Skeletal muscle tissue (tissue), 4 donors: ENCODE measurements around the gene KRTAP10-8. TPM values are rescaled to one million over a fixed set of nuclear protein-coding genes. Genes with fewer than 3 reads are reported as not detected.
"Not testable (repeated sequence)": the region's sequence is repeated elsewhere in the genome, so short reads cannot be mapped to it uniquely, and the experiment has no call there.

ENCODE experiments used
- H3K27ac ChIP-seq: one replicate; pipeline ENCODE4 v1.7.0; 2013; ENCODE audit warnings: mild to moderate bottlenecking, low read depth, low read length, inconsistent platforms
- H3K27me3 ChIP-seq, 3 donors: one replicate each; pipeline ENCODE4 v1.7.0; 2013; ENCODE audit warnings: low read length in 3 of 3; ENCODE audit not compliant: control insufficient read depth in 3 of 3, insufficient read depth in 3 of 3
- H3K36me3 ChIP-seq, 3 donors: one replicate each; pipeline ENCODE4 v1.7.0; 2013; ENCODE audit warnings: low read length in 3 of 3; ENCODE audit not compliant: control insufficient read depth in 3 of 3, insufficient read depth in 3 of 3
- H3K4me1 ChIP-seq, 3 donors: one replicate each; pipeline ENCODE4 v1.7.0; 2013; ENCODE audit warnings: low read length in 3 of 3, mild to moderate bottlenecking in 3 of 3; ENCODE audit not compliant: control insufficient read depth in 3 of 3, insufficient read depth in 3 of 3
- H3K4me3 ChIP-seq, 3 donors: one replicate each; pipeline ENCODE4 v1.7.0; 2013; ENCODE audit warnings: low read length in 3 of 3
- H3K9ac ChIP-seq, 3 donors: one replicate each; pipeline ENCODE4 v1.7.0; 2013; ENCODE audit warnings: low read length in 3 of 3, mild to moderate bottlenecking in 3 of 3, moderate library complexity in 2 of 3, low read depth in 1 of 3
- H3K9me3 ChIP-seq, 3 donors: one replicate each; pipeline ENCODE4 v1.7.0; 2013; ENCODE audit warnings: low read length in 3 of 3; ENCODE audit not compliant: control insufficient read depth in 3 of 3
- total RNA-seq: library from RNA; depleted of rRNA; stranded (reverse); fragments of >200 nt; gene quantifications from one replicate; pipeline ENCODE4 v1.2.3, GENCODE V29; 2014
- donor health status: Osteomylitis.

KRTAP10-8 gene
- total RNA-seq, 1 donor from 2014 or later: not detected

DNA sequence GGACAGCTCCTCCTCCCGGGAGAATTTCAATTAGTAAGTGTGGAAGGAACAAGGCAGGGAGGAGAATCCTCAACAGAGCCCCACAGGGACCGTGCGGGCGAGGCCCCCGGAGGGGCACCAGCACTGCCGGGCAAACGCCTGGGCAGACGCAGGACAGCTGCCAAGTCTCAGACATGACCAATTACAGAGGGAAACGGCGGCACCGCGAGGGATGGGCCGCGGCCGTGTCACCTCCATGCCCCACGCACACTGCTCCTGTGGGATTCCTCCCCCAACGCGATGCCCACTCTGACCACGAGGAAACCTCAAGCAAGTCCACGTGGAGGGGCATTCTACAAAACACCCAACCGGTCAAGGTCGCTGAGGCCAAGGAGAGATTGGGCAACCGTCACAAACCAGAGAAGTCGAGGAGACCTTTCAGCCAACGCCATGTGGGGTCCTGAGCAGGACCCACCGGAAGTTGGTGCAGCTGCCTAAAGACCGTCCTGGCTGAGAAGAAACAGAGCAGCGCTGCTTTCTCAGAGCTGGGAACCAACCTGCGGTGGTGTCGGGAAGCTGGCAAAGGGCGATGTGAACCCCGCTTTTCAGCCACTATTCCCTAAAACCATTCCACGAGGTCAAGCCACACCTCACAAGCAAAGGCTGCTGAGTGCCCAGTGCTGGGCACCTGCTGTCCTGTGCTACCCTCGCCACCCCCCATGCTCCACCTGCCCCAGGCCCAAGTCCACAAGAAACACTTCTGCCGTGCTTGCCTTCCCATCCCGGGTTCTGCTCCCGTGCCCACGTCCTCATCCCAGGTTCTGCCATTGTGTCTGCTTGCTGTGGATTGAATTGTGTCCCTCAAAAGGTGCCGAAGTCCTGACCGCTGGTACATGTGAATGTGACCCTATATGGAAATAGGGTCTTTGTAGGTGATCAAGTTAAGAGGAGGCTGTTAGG is 39.8 kb upstream of the KRTAP10-8 start:
- H3K4me3 ChIP-seq: no peak overlapping the region
- H3K36me3 ChIP-seq: no peaks in the 10 kb centered on the region
- no peak overlapping the region for H3K27ac ChIP-seq
- no peak overlapping the region for H3K9ac ChIP-seq
- peaks cover 0 to 4% (median 0%) of the 10 kb centered on the region in 3 donors for H3K9me3 ChIP-seq
- H3K4me1 ChIP-seq: no peaks in the 10 kb centered on the region
- H3K27me3 ChIP-seq: peaks cover 18 to 63% (median 58%) of the 10 kb centered on the region in 3 donors

DNA sequence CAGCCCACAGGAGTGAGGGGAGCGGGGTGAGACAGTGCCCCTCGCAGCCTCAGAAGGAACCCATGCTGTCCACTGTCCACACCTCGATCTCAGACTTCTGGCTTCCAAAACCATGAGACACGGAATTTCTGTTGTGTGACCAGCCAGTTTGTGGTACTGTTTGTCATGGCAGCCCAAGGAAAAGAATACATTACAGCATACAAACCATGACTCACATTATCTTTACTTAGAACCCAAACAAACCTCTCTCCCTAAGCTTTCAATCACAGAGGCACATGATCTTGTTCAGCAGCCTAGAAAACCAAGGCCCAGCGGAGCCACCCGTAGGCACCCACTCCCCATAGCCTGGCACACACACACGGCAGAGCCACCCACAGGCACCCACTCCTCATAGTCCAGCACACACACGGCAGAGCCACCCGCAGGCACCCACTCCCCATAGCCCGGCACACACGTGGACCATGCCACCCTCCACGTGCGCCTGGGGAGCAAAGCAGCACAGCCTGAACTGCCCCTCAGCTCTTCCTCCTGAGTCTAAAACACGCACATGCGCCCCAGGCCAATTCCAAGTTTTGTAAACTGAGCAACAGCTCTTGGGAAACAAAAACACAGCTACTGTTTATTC is 38.8 kb upstream of the KRTAP10-8 start:
- Histone ChIP-seq H3K9ac (no peak overlapping the region), H3K27me3 (peaks cover 14 to 61% (median 58%) of the 10 kb centered on the region in 3 donors)

DNA sequence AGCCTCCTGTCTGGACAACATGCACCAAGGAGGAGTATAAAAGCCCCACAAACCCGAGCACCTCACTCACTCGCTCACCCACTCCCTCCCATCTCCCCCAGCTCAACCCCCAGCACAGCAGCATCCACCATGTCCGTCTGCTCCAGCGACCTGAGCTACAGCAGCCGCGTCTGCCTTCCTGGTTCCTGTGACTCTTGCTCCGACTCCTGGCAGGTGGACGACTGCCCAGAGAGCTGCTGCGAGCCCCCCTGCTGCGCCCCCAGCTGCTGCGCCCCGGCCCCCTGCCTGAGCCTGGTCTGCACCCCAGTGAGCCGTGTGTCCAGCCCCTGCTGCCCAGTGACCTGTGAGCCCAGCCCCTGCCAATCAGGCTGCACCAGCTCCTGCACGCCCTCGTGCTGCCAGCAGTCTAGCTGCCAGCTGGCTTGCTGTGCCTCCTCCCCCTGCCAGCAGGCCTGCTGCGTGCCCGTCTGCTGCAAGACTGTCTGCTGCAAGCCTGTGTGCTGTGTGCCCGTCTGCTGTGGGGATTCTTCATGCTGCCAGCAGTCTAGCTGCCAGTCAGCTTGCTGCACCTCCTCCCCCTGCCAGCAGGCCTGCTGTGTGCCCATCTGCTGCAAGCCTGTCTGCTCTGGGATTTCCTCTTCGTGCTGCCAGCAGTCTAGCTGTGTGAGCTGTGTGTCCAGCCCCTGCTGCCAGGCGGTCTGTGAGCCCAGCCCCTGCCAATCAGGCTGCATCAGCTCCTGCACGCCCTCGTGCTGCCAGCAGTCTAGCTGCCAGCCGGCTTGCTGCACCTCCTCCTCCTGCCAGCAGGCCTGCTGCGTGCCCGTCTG is 38.0 kb upstream of the KRTAP10-8 start, which contains the start of gene KRTAP10-4:
TSS of gene KRTAP10-4 (plus strand) at position 100 of the 827 bp plus-strand sequence. CDS start at position 130, 30 bp downstream.
- H3K27me3 ChIP-seq: peaks cover 18 to 57% (median 55%) of the 10 kb centered on the region in 3 donors
- not testable (repeated sequence) for H3K36me3 ChIP-seq, H3K4me1 ChIP-seq, H3K4me3 ChIP-seq, H3K9me3 ChIP-seq, H3K27ac ChIP-seq, H3K9ac ChIP-seq

More for the DNA sequence above, 38.8 kb upstream of the KRTAP10-8 start:
- peaks cover 0 to 7% (median 0%) of the 10 kb centered on the region in 3 donors for H3K9me3 ChIP-seq
- H3K4me3 ChIP-seq: no peak overlapping the region
- no peaks in the 10 kb centered on the region for H3K36me3 ChIP-seq
- H3K4me1 ChIP-seq: no peaks in the 10 kb centered on the region
- no peak overlapping the region for H3K27ac ChIP-seq

DNA sequence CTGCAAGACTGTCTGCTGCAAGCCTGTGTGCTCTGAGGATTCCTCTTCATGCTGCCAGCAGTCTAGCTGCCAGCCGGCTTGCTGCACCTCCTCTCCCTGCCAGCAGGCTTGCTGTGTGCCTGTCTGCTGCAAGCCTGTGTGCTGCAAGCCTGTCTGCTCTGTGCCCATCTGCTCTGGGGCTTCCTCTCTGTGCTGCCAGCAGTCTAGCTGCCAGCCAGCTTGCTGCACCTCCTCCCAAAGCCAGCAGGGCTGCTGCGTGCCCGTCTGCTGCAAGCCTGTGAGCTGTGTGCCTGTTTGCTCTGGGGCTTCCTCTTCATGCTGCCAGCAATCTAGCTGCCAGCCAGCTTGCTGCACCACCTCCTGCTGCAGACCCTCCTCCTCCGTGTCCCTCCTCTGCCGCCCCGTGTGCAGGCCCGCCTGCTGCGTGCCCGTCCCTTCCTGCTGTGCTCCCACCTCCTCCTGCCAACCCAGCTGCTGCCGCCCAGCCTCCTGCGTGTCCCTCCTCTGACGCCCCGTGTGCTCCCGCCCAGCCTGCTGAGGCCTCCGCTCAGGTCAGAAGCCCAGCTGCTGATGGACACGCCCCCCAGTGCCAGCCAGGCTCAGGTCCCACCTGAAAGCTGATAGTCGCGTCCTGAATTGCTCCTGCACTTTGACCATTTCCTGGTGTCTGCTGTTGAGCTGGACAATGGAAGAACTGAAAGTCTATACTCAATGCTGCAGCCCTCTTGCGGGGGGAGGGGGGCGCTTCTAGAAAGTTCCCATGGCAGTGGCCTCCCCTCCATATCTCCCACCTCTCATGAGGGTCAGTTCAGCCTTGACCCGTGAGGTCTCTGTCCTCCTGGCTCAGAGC is 37.2 kb upstream of the KRTAP10-8 start:
- Histone ChIP-seq H3K9ac (no peak overlapping the region), H3K36me3 (no peaks in the 10 kb centered on the region), H3K27ac (no peak overlapping the region), H3K9me3 (peaks cover 0 to 7% (median 0%) of the 10 kb centered on the region in 3 donors), H3K27me3 (peaks cover 15 to 57% (median 48%) of the 10 kb centered on the region in 3 donors), H3K4me3 (no peak overlapping the region), H3K4me1 (no peaks in the 10 kb centered on the region)

DNA sequence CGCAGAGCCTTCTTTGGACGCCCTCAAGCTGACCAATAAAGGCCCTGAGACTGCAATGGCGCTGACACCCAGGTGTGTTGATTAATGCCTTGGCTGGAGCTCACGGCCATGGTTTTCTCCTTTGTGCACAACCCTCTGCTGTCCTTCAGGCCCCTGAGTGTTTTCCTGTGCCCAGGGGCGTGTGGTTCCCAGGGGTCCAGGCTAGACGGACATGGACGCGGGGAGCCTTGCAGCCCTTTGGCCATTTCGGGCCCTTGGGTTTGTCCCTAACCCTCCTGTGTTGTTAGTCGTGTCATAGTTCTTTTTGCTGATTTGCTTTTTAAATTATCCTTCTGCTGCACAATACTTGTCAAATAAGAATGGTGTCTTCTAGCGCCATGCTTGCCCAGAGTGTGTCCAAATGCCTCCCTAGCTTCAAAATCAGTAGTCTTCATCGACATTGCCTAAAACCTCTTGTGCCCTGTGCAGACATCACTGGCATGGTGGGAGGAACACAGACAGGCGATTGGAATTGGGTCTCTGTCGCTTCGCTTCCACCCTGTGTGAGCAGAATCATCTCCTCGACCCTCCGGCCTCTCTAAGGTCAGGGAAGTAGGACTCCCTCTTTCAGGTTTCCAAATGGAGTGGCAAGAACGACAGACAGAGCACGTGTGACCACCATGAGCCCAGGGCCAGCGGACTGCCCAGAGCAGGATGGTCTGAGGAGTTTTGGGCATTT is 36.4 kb upstream of the KRTAP10-8 start:
- Histone ChIP-seq H3K4me1 (no peaks in the 10 kb centered on the region), H3K9me3 (peaks cover 0 to 7% (median 0%) of the 10 kb centered on the region in 3 donors), H3K27me3 (peaks cover 9 to 54% (median 42%) of the 10 kb centered on the region in 3 donors), H3K36me3 (no peaks in the 10 kb centered on the region), H3K27ac (no peak overlapping the region), H3K4me3 (no peak overlapping the region), H3K9ac (no peak overlapping the region)

DNA sequence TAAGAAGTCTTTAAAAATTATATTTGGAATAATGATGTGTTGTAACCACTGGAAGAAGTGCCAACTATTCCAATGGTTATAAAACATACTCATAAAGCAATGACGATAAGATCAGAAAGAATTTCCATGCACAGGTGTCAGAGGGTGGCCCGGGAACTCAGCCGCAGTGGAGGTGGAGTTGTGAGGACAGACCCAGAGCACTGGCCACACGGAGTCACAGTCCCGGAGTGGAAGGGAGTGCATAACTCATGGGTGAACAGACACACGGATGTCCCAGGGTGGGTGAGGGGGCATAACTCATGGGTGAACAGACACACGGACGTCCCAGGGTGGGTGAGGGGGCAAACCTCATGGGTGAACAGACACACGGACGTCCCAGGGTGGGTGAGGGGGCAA is 35.9 kb upstream of the KRTAP10-8 start:
- Histone ChIP-seq H3K27me3 (peaks cover 8 to 52% (median 42%) of the 10 kb centered on the region in 3 donors), H3K9ac (no peak overlapping the region), H3K27ac (no peak overlapping the region), H3K4me1 (no peaks in the 10 kb centered on the region), H3K9me3 (peaks cover 0 to 8% (median 2%) of the 10 kb centered on the region in 3 donors), H3K4me3 (no peak overlapping the region), H3K36me3 (no peaks in the 10 kb centered on the region)

DNA sequence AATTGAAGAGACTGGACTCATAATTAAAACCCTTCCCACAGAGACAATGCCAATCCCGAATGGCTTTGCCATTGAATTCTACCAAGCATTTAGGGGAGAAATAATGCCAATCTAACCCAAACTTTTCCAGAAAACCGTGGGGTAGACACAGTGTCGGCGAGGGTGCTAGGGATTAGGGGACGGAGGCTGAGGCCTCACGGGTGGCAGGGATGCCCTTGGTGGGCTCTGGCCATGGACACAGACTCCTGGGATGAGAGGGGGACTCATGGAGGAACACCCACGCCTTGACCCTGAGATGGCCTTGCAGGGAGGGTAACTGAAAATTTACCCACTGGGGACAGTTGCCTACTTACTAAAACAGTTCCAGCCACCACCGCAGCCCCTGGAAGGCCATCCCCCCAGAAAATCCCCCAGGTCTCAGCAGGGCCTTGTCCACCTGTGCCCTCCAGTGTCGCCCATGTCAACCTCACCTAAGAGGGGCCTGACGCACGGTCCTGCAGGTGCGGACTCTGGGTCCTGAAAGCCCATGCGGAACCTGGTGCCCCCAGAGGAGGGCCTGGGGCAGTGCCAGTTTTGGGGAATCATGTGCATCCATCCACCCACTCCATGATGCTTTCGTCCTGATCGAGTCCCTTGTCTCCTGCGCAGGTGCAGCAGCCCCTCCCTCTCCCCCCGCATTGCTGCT is 33.4 kb upstream of the KRTAP10-8 start:
- Histone ChIP-seq H3K9ac (no peak overlapping the region), H3K9me3 (peaks cover 1 to 8% (median 6%) of the 10 kb centered on the region in 3 donors), H3K36me3 (no peaks in the 10 kb centered on the region), H3K27ac (no peak overlapping the region), H3K4me3 (no peak overlapping the region), H3K27me3 (peaks cover 10 to 35% (median 30%) of the 10 kb centered on the region in 3 donors), H3K4me1 (no peaks in the 10 kb centered on the region)

DNA sequence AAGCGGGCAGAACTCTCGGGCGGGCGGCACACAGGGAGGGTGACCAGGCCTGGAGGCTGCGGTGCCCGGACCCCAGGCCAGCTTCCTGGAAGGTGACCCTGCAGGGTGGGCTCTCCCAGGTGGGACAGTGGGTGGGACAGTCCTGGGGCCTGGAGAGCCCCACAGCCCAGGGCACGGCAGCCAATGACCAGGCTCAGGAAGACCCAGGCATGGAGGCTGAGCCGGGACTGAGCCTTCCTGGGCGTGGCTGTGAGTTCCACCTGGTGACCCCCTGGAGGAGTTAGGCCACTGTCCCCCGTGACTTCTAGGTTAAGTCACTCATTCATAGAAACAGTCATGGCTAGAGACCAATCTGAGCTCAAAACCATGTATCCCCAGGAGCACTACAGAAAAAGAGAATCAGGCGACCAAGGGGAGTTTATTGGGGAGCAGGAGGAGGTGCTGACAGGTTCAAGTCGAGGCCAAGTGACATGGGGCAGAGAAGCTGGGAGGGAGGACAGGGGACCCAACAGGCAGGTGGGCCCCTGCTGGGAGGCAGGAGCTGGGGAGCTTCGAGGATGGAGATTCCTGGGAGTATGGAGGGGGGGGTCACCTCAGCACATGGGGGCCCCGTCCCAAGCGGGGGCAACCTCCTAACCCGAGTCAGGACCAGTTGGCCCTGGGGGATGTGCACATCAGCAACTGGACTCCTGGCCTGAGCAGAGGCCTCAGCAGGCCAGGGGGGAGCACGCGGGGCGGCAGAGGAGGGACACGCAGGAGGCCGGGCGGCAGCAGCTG is 32.6 kb upstream of the KRTAP10-8 start:
- no peaks in the 10 kb centered on the region for H3K36me3 ChIP-seq
- peaks cover 1 to 8% (median 6%) of the 10 kb centered on the region in 3 donors for H3K9me3 ChIP-seq
- no peak overlapping the region for H3K4me3 ChIP-seq
- H3K4me1 ChIP-seq: no peaks in the 10 kb centered on the region
- H3K9ac ChIP-seq: no peak overlapping the region
- H3K27ac ChIP-seq: no peak overlapping the region
- peaks cover 10 to 39% (median 34%) of the 10 kb centered on the region in 3 donors for H3K27me3 ChIP-seq
